HG03571 (cell line): ENCODE data around the gene JAKMIP1.

Experiments
- ATAC-seq: cut with Tn5 transposase; IDR thresholded peaks from one replicate; pipeline ENCODE4 v1.9.1; 2021; ENCODE audit not compliant: unreplicated experiment

The JAKMIP1 gene

GRCh38 chr4:6105311-6105911 lies 94.9 kb downstream of the JAKMIP1 start:
- no peak for ATAC-seq

GRCh38 chr4:6104541-6105130 lies 95.7 kb downstream of the JAKMIP1 start:
- ATAC-seq: no peak

DNA sequence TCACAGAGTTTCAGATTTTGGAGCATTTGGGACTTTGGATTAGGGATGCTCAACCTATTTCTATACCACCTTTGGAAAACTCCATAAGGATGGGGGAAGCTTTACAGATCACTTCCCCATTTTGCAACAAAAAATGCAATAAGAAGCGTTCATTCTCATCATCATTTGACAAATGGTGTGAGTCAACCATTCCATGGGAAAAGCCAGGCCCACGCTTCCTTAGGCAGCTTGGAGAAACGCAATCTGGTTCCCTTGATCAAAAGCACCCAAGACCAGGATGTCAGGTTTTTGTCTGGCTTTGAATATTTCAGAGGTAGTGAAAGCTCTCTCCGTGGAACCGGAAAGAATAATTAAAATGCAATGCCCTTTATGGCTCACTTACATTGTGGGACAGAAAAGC lies 102.8 kb downstream of the JAKMIP1 start:
- ATAC-seq: no peak

- no peak for ATAC-seq
Observed at GRCh38 chr4:6095897-6096296, 104.5 kb downstream of the JAKMIP1 start.

GRCh38 chr4:6095023-6095752 lies 105.2 kb downstream of the JAKMIP1 start:
- no peak for ATAC-seq

DNA sequence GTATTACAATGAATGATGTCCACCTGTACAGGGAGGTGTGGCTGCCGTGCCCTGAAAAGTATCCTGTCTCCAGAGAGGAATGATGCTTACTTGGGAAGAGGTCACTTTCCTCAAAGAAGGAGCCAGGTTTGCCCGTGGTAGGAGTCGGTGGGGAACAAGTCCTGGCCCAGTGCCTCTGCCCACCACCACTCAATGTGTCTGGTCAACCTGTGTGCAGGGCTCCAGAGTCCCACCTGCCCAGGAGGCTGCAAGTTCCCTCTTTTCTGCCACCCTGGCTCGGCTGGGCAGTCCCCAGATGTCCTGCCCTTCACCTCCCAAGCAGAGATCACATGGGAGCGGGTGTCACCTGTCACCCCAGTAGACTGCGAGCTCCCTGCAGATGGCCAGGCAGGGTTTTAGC lies 106.7 kb downstream of the JAKMIP1 start:
- ATAC-seq: no peak

DNA sequence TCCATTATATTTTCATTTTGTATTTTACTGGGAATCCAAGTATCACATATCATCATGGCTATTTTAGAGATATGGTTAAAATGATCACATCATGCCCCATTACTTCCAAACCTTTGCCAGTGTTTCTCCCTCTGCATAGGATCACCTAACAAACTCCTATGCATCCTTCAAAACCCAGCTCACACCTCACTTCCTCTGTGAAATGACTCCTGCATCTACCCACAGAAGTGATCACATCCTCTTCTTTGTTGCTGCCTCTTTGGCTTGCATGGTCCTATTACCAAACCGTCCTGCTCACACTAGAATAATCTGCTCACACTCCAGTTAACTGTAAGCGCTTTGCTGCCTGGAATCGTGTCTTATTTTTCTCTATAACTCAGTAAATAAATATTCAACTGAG lies 107.4 kb downstream of the JAKMIP1 start:
- no peak for ATAC-seq

GRCh38 chr4:6092131-6092530 lies 108.2 kb downstream of the JAKMIP1 start:
- ATAC-seq: no peak

DNA sequence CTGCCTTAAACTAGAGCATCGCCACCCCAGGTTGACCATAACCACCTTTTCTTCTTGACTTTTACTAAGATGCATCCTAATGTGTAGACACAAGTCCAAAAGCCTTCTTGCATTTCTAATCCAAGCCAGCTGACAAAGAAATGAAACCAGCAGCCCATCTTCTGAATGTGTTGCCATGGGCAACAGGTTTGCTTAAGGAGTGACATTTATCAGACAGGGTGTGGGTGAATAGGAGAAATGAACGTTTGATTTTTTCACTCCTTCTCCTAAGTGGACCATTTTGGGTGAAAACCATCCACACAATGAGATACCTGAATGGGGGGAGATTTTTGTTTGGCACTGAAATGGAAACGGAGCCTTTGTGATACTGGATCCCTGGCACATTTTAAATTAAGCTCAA lies 109.4 kb downstream of the JAKMIP1 start:
- no peak for ATAC-seq

DNA sequence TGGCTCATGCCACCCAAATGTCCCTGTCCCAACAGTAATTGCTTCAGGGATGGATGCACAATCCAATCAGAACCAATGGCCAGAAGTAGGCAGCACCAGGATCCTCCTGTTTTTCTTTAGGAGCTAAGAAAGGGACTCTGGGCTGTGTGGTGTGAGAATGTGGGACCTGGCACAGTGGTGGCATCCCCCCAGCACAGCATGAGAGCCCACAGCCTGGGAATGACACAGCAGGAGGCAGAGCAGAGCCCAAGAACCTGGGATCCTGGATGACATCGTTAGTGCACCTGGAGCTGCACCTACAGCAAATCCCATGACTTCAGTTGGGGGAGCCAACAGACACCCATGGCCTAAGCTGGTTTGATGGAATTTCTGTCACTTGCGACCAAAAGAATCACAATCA lies 111.4 kb downstream of the JAKMIP1 start:
- ATAC-seq: no peak

GRCh38 chr4:6087669-6088341 lies 112.5 kb downstream of the JAKMIP1 start:
- no peak for ATAC-seq

GRCh38 chr4:6086846-6087245 lies 113.5 kb downstream of the JAKMIP1 start:
- no peak for ATAC-seq

DNA sequence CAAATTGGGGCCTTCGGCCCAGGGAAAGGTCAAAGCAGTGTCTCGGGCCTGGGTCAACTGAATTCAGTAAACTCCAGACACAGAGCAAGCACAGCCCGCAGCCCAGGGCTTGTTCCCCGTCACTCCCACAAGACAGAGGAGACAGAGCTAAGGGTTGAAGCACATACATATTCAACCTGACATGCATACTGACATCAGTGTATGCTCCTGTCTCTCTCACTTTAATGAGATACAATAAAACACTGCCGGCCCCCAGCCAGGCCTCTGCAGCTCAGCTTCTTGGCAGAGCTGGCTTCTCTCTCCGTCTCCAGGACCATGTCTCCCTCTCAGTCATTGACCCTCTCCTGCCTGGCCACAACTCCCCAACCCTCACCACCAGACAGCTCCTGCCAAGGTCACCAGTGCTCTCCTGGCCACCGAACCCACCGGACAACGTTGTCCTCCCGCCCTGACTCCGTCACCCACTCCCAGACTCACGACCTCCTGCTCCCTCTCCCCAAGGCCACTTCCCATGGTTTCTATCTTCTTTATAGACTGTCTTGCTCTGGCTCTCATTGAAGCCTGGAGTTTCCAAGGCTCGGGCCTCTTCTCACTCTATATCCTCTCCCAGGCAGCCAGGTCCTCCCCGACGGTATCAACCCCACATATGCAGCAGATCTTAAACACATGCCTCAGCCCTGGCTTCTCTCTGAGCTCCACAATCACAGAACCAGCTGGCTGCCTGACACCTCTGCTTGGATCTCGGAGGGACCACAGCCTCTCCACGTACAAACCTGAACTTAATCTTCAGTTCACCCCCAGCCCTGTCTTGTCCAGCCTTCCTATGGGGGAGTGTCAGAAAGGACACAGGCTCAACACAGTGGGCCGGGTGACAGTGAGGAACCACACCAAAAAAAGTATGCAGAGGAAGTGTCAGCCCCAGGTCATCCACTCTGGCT lies 114.4 kb downstream of the JAKMIP1 start:
- ATAC-seq: no peak

GRCh38 chr4:6085028-6085690 lies 115.2 kb downstream of the JAKMIP1 start:
- ATAC-seq: no peak

DNA sequence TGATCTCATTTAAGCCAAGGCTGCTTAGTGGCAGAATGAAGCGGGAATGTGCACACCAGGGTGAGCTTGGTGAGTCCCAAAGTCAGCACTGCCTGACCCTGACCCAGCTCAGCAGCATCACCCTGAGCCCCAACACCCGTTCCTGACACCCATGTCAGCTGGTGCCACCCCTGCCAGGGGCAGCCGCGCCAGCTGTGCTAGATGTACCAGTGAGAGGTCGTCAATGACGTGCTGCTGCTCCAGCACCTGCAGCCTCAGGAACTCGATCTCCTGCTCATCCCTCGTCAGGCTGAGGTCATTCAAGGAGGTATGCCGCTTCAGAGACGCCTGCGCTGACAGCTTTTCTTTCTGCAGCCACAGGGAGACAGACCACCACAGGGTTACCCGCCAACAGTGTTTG lies 120.4 kb downstream of the JAKMIP1 start:
- ATAC-seq: no peak

GRCh38 chr4:6078560-6078959 lies 121.8 kb downstream of the JAKMIP1 start:
- no peak for ATAC-seq

GRCh38 chr4:6076391-6076790 lies 124.0 kb downstream of the JAKMIP1 start:
- ATAC-seq: no peak

DNA sequence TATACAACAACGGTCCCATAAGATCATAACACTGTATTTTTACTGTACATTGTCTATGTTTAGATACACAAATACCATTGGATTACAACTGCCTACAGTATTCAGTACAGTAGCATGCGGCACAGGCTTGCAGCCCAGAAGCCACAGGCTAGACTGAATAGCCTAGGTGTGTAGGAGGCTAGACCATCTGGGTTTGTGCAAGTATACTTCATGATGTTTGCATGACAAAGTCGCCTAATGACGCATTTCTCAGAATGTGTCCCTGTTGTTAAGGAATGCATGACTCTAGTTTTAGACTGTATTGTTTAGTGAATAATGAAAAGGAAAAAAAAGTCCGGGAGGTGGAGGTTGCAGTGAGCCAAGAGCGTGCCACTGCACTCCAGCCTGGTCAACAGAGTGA lies 125.6 kb downstream of the JAKMIP1 start:
- no peak for ATAC-seq

DNA sequence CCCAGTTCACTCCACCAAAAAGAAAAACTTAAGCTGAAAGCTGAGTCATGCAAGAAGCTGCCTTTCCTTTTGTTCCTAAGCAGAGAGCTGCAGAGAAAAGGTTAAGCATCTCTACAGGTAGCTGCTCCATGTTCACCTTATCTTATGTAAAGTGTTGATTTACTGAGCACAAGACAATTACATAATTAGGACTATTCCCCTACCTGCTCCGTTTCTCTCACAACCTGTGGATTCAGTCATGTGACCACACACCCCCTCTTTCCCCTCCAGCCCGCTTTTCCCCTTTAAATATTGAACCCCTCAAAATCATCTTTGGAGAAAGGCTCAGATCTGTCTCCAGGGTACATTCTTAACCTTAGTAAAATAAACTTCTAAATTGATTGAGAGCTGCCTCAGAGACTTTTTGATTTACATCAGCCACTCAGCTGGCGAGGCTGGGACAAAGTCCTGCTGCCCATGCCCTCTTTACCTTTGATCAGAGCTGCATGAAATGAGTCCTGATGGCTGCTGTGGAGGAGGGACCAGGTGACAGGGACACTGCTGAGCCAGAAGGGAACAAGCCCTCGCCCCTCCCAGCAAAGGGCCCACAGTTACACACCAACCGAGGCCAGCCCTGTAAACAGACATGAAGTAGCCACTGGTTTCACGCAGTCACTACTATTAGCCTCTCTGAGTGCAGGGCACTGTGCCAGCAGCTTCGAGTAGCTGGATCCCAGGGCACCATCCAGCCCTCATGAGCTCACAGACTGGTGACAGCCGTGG lies 128.2 kb downstream of the JAKMIP1 start:
- ATAC-seq: no peak
